Measurements from ENCODE around the gene PIGS. TPM values are rescaled to one million over a fixed set of nuclear protein-coding genes. Genes with fewer than 3 reads are reported as not detected.

The PIGS gene
- total RNA-seq, 1 experiment from 2014 or later: 50.2 TPM

GRCh38 chr17:28530250-28530649 is 41.1 kb downstream of the PIGS start:
- Histone ChIP-seq H2AFZ (ENCODE audit: low read length) (no peak overlapping the region), H3K4me1 (ENCODE audit: low read length) (no peaks in the 10 kb centered on the region), H3K27ac (ENCODE audit: low read length) (no peak overlapping the region), H3K9me2 (replicated peaks; ENCODE audit: insufficient read depth, low read length) (no peaks in the 10 kb centered on the region), H3K9ac (ENCODE audit: low read length) (no peak overlapping the region), H3K27me3 (ENCODE audit: low read length) (no peaks in the 10 kb centered on the region), H3K4me2 (ENCODE audit: low read depth, low read length, poor library complexity, severe bottlenecking) (no peak overlapping the region), H3K36me3 (ENCODE audit: insufficient read depth, low read length) (no peaks in the 10 kb centered on the region), H4K20me1 (ENCODE audit: insufficient read depth, low read depth, low read length) (no peaks in the 10 kb centered on the region), H3K79me2 (ENCODE audit: low read length) (no peaks in the 10 kb centered on the region), H3K4me3 (ENCODE audit: low read length) (no peak overlapping the region), H3K9me3 (ENCODE audit: low read length) (no peaks in the 10 kb centered on the region)
- DNase-seq: no peak

- H3K9ac ChIP-seq (ENCODE audit: low read length): no peak overlapping the region
- no peaks in the 10 kb centered on the region for H3K9me3 ChIP-seq (ENCODE audit: low read length)
- no peaks in the 10 kb centered on the region for H3K79me2 ChIP-seq (ENCODE audit: low read length)
- no peak overlapping the region for H2AFZ ChIP-seq (ENCODE audit: low read length)
- H3K4me1 ChIP-seq (ENCODE audit: low read length): no peaks in the 10 kb centered on the region
- no peaks in the 10 kb centered on the region for H4K20me1 ChIP-seq (ENCODE audit: insufficient read depth, low read depth, low read length)
- H3K9me2 ChIP-seq (replicated peaks; ENCODE audit: insufficient read depth, low read length): no peaks in the 10 kb centered on the region
- no peak overlapping the region for H3K27ac ChIP-seq (ENCODE audit: low read length)
- no peak for DNase-seq
- H3K36me3 ChIP-seq (ENCODE audit: insufficient read depth, low read length): no peaks in the 10 kb centered on the region
- no peak overlapping the region for H3K4me3 ChIP-seq (ENCODE audit: low read length)
- H3K4me2 ChIP-seq (ENCODE audit: low read depth, low read length, poor library complexity, severe bottlenecking): no peak overlapping the region
- no peaks in the 10 kb centered on the region for H3K27me3 ChIP-seq (ENCODE audit: low read length)
These were observed 42.3 kb downstream of the PIGS start for GRCh38 chr17:28529013-28529400.

- Histone ChIP-seq H3K4me3 (ENCODE audit: low read length) (no peak overlapping the region), H3K79me2 (ENCODE audit: low read length) (no peaks in the 10 kb centered on the region), H3K9ac (ENCODE audit: low read length) (no peak overlapping the region), H3K27ac (ENCODE audit: low read length) (no peak overlapping the region), H2AFZ (ENCODE audit: low read length) (no peak overlapping the region), H3K4me2 (ENCODE audit: low read depth, low read length, poor library complexity, severe bottlenecking) (no peak overlapping the region), H4K20me1 (ENCODE audit: insufficient read depth, low read depth, low read length) (no peaks in the 10 kb centered on the region), H3K4me1 (ENCODE audit: low read length) (no peaks in the 10 kb centered on the region), H3K9me3 (ENCODE audit: low read length) (no peaks in the 10 kb centered on the region), H3K27me3 (ENCODE audit: low read length) (no peaks in the 10 kb centered on the region), H3K9me2 (replicated peaks; ENCODE audit: insufficient read depth, low read length) (no peaks in the 10 kb centered on the region), H3K36me3 (ENCODE audit: insufficient read depth, low read length) (no peaks in the 10 kb centered on the region)
- no peak for DNase-seq
These were observed 42.9 kb downstream of the PIGS start for GRCh38 chr17:28528327-28529012.

GRCh38 chr17:28527859-28528258 is 43.5 kb downstream of the PIGS start:
- no peak overlapping the region for H3K9ac ChIP-seq (ENCODE audit: low read length)
- no peaks in the 10 kb centered on the region for H3K9me3 ChIP-seq (ENCODE audit: low read length)
- H4K20me1 ChIP-seq (ENCODE audit: insufficient read depth, low read depth, low read length): no peaks in the 10 kb centered on the region
- H2AFZ ChIP-seq (ENCODE audit: low read length): no peak overlapping the region
- H3K9me2 ChIP-seq (replicated peaks; ENCODE audit: insufficient read depth, low read length): no peaks in the 10 kb centered on the region
- H3K4me3 ChIP-seq (ENCODE audit: low read length): no peak overlapping the region
- no peak overlapping the region for H3K4me2 ChIP-seq (ENCODE audit: low read depth, low read length, poor library complexity, severe bottlenecking)
- H3K79me2 ChIP-seq (ENCODE audit: low read length): no peaks in the 10 kb centered on the region
- no peaks in the 10 kb centered on the region for H3K36me3 ChIP-seq (ENCODE audit: insufficient read depth, low read length)
- no peaks in the 10 kb centered on the region for H3K4me1 ChIP-seq (ENCODE audit: low read length)
- no peak for DNase-seq
- H3K27me3 ChIP-seq (ENCODE audit: low read length): no peaks in the 10 kb centered on the region
- H3K27ac ChIP-seq (ENCODE audit: low read length): no peak overlapping the region

DNA sequence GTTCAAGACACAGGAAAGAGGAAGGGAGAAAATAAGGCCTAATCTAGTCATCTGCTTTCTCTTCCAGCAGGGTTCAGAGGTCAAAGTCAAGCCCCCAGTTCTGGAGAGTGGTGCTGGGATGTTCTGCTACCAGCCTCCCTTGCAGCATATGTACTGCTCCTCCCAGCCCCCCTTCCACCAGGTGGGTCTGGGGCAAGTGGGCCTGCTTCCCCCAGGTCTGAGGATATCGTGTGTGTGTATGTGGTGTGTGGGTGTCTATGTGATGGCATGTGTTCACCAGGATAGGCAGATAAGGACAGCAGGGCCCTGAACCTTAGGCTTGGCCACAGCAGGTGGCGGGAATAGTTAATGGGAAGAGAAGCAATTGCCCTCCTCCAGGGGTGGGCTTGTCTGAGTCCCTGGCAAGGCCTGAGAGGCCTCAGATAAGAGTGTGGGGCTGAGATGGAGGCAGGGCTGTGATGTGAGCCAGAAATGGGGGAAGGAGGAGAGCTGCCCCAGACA is 44.1 kb downstream of the PIGS start:
- Histone ChIP-seq H3K4me1 (ENCODE audit: low read length) (no peaks in the 10 kb centered on the region), H3K9me2 (replicated peaks; ENCODE audit: insufficient read depth, low read length) (no peaks in the 10 kb centered on the region), H3K27ac (ENCODE audit: low read length) (no peak overlapping the region), H3K9me3 (ENCODE audit: low read length) (no peaks in the 10 kb centered on the region), H3K79me2 (ENCODE audit: low read length) (no peaks in the 10 kb centered on the region), H3K27me3 (ENCODE audit: low read length) (no peaks in the 10 kb centered on the region), H4K20me1 (ENCODE audit: insufficient read depth, low read depth, low read length) (no peaks in the 10 kb centered on the region), H3K4me2 (ENCODE audit: low read depth, low read length, poor library complexity, severe bottlenecking) (no peak overlapping the region), H3K36me3 (ENCODE audit: insufficient read depth, low read length) (no peaks in the 10 kb centered on the region), H3K9ac (ENCODE audit: low read length) (no peak overlapping the region), H3K4me3 (ENCODE audit: low read length) (no peak overlapping the region), H2AFZ (ENCODE audit: low read length) (no peak overlapping the region)
- no peak for DNase-seq

- Histone ChIP-seq H3K4me3 (ENCODE audit: low read length) (no peak overlapping the region), H3K36me3 (ENCODE audit: insufficient read depth, low read length) (no peaks in the 10 kb centered on the region), H3K4me1 (ENCODE audit: low read length) (no peaks in the 10 kb centered on the region), H3K9me3 (ENCODE audit: low read length) (no peaks in the 10 kb centered on the region), H3K27ac (ENCODE audit: low read length) (no peak overlapping the region), H3K9me2 (replicated peaks; ENCODE audit: insufficient read depth, low read length) (no peaks in the 10 kb centered on the region), H3K27me3 (ENCODE audit: low read length) (no peaks in the 10 kb centered on the region), H2AFZ (ENCODE audit: low read length) (no peak overlapping the region), H4K20me1 (ENCODE audit: insufficient read depth, low read depth, low read length) (no peaks in the 10 kb centered on the region), H3K9ac (ENCODE audit: low read length) (no peak overlapping the region), H3K79me2 (ENCODE audit: low read length) (no peaks in the 10 kb centered on the region), H3K4me2 (ENCODE audit: low read depth, low read length, poor library complexity, severe bottlenecking) (no peak overlapping the region)
- no peak for DNase-seq
These were observed 44.9 kb downstream of the PIGS start for GRCh38 chr17:28526381-28526780.

- H3K9me2 ChIP-seq (replicated peaks; ENCODE audit: insufficient read depth, low read length): no peaks in the 10 kb centered on the region
- H3K9ac ChIP-seq (ENCODE audit: low read length): no peak overlapping the region
- H3K4me2 ChIP-seq (ENCODE audit: low read depth, low read length, poor library complexity, severe bottlenecking): no peak overlapping the region
- H3K27me3 ChIP-seq (ENCODE audit: low read length): no peaks in the 10 kb centered on the region
- no peaks in the 10 kb centered on the region for H3K36me3 ChIP-seq (ENCODE audit: insufficient read depth, low read length)
- H3K9me3 ChIP-seq (ENCODE audit: low read length): no peaks in the 10 kb centered on the region
- no peaks in the 10 kb centered on the region for H3K79me2 ChIP-seq (ENCODE audit: low read length)
- H3K4me1 ChIP-seq (ENCODE audit: low read length): no peaks in the 10 kb centered on the region; the same call in 1 of the 2 replicates
- H3K27ac ChIP-seq (ENCODE audit: low read length): no peak overlapping the region
- no peak overlapping the region for H2AFZ ChIP-seq (ENCODE audit: low read length)
- H3K4me3 ChIP-seq (ENCODE audit: low read length): no peak overlapping the region
- H4K20me1 ChIP-seq (ENCODE audit: insufficient read depth, low read depth, low read length): no peaks in the 10 kb centered on the region
- no peak for DNase-seq
These were observed 46.6 kb downstream of the PIGS start for GRCh38 chr17:28524476-28525424.

GRCh38 chr17:28523876-28524275 is 47.4 kb downstream of the PIGS start:
- H3K27ac ChIP-seq (ENCODE audit: low read length): no peak overlapping the region
- H3K27me3 ChIP-seq (ENCODE audit: low read length): no peaks in the 10 kb centered on the region
- no peak overlapping the region for H3K4me2 ChIP-seq (ENCODE audit: low read depth, low read length, poor library complexity, severe bottlenecking)
- H3K4me1 ChIP-seq (ENCODE audit: low read length): no peaks in the 10 kb centered on the region; the same call in 1 of the 2 replicates
- DNase-seq: no peak
- H3K9me2 ChIP-seq (replicated peaks; ENCODE audit: insufficient read depth, low read length): no peaks in the 10 kb centered on the region
- H4K20me1 ChIP-seq (ENCODE audit: insufficient read depth, low read depth, low read length): no peaks in the 10 kb centered on the region
- H3K4me3 ChIP-seq (ENCODE audit: low read length): no peak overlapping the region
- H3K9me3 ChIP-seq (ENCODE audit: low read length): no peaks in the 10 kb centered on the region
- no peaks in the 10 kb centered on the region for H3K36me3 ChIP-seq (ENCODE audit: insufficient read depth, low read length)
- H3K79me2 ChIP-seq (ENCODE audit: low read length): no peaks in the 10 kb centered on the region
- no peak overlapping the region for H2AFZ ChIP-seq (ENCODE audit: low read length)
- H3K9ac ChIP-seq (ENCODE audit: low read length): no peak overlapping the region
